ENCODE results near the gene SCGB3A2. TPM values are rescaled to one million over a fixed set of nuclear protein-coding genes. Genes with fewer than 3 reads are reported as not detected.
A peak's percentile ranks its signal among the peaks of the same experiment; 100 is the strongest.

Gene SCGB3A2
- total RNA-seq, 1 experiment from 2014 or later, result not detected

GRCh38 chr5:147880487-147880886 lies 2.0 kb downstream of the SCGB3A2 start:
- Mint-ChIP-seq H3K27ac (ENCODE audit: unreplicated experiment) (no peak overlapping the region), H3K4me1 (ENCODE audit: low read depth, unreplicated experiment) (peaks cover 29% of the 10 kb centered on the region), H3K4me3 (ENCODE audit: low read depth, unreplicated experiment) (no peak overlapping the region), H3K9me3 (ENCODE audit: low read depth, unreplicated experiment) (no peaks in the 10 kb centered on the region), H3K27me3 (ENCODE audit: unreplicated experiment) (no peaks in the 10 kb centered on the region), H3K36me3 (ENCODE audit: insufficient read depth, unreplicated experiment) (no peaks in the 10 kb centered on the region)
- no peak for TF ChIP-seq CTCF (IDR thresholded peaks at IDR 0.05; ENCODE audit: unreplicated experiment)
- intact Hi-C loops (cut with micrococcal nuclease; ENCODE audit: unreplicated experiment), result no loop called here
- BruUV-seq (replicated peaks), result no TSS peak
- CTCF ChIA-PET, result interaction anchor here (1.0 kb wide), 1 partner anchor 23 kb away, joined by 4 read pairs; no protein-coding TSS in a partner anchor
- no peak for DNase-seq

GRCh38 chr5:147882586-147883313 lies 4.2 kb downstream of the SCGB3A2 start:
- intact Hi-C loops (cut with micrococcal nuclease; ENCODE audit: unreplicated experiment), result no loop called here

GRCh38 chr5:147887026-147887627 lies 8.6 kb downstream of the SCGB3A2 start:
- Mint-ChIP-seq H3K27me3 (ENCODE audit: unreplicated experiment) (no peaks in the 10 kb centered on the region), H3K4me3 (ENCODE audit: low read depth, unreplicated experiment) (no peak overlapping the region), H3K27ac (ENCODE audit: unreplicated experiment) (no peak overlapping the region), H3K4me1 (ENCODE audit: low read depth, unreplicated experiment) (peaks cover 22% of the 10 kb centered on the region), H3K9me3 (ENCODE audit: low read depth, unreplicated experiment) (no peaks in the 10 kb centered on the region), H3K36me3 (ENCODE audit: insufficient read depth, unreplicated experiment) (no peaks in the 10 kb centered on the region)
- CTCF ChIA-PET, result interaction anchor here (0.5 to 2.3 kb wide), 12 partner anchors 9 to 259 kb away, joined by 3 to 20 read pairs (median 4); no protein-coding TSS in a partner anchor
- intact Hi-C loops (cut with micrococcal nuclease; ENCODE audit: unreplicated experiment), result loop anchor here (1.0 to 2.0 kb wide), 3 partner anchors 30 to 220 kb away; no protein-coding TSS in a partner anchor
- BruUV-seq (replicated peaks), result no TSS peak
- peak; percentile 63 for TF ChIP-seq CTCF (IDR thresholded peaks at IDR 0.05; ENCODE audit: unreplicated experiment)
- DNase-seq, result peak; percentile 56

More at GRCh38 chr5:147882586-147883313, 4.2 kb downstream of the SCGB3A2 start:
- no peak for DNase-seq
- Mint-ChIP-seq H3K9me3 (ENCODE audit: low read depth, unreplicated experiment) (no peaks in the 10 kb centered on the region), H3K27ac (ENCODE audit: unreplicated experiment) (no peak overlapping the region), H3K36me3 (ENCODE audit: insufficient read depth, unreplicated experiment) (no peaks in the 10 kb centered on the region), H3K4me3 (ENCODE audit: low read depth, unreplicated experiment) (no peak overlapping the region), H3K4me1 (ENCODE audit: low read depth, unreplicated experiment) (peaks cover 11% of the 10 kb centered on the region), H3K27me3 (ENCODE audit: unreplicated experiment) (no peaks in the 10 kb centered on the region)
- TF ChIP-seq CTCF (IDR thresholded peaks at IDR 0.05; ENCODE audit: unreplicated experiment), result no peak
- CTCF ChIA-PET, result interaction anchor here (1.2 to 1.3 kb wide), 3 partner anchors 23 to 52 kb away, joined by 3 to 5 read pairs (median 3); partner anchors contain the start of gene C5orf46
- no TSS peak for BruUV-seq (replicated peaks)

- CTCF ChIA-PET, result interaction anchor here (0.6 to 2.3 kb wide), 3 partner anchors 29 to 260 kb away, joined by 3 to 20 read pairs (median 4); no protein-coding TSS in a partner anchor
Observed at GRCh38 chr5:147887930-147888329, 9.4 kb downstream of the SCGB3A2 start.

More at GRCh38 chr5:147887930-147888329, 9.4 kb downstream of the SCGB3A2 start:
- H3K36me3 Mint-ChIP-seq (ENCODE audit: insufficient read depth, unreplicated experiment), result peaks cover 5% of the 10 kb centered on the region
- no peaks in the 10 kb centered on the region for H3K9me3 Mint-ChIP-seq (ENCODE audit: low read depth, unreplicated experiment)
- no peak for TF ChIP-seq CTCF (IDR thresholded peaks at IDR 0.05; ENCODE audit: unreplicated experiment)
- intact Hi-C loops (cut with micrococcal nuclease; ENCODE audit: unreplicated experiment), result loop anchor here (1.0 to 2.0 kb wide), 3 partner anchors 31 to 219 kb away; no protein-coding TSS in a partner anchor
- no peak for DNase-seq
- no peak overlapping the region for H3K27ac Mint-ChIP-seq (ENCODE audit: unreplicated experiment)
- H3K4me1 Mint-ChIP-seq (ENCODE audit: low read depth, unreplicated experiment), result peaks cover 22% of the 10 kb centered on the region
- no TSS peak for BruUV-seq (replicated peaks)
- no peak overlapping the region for H3K4me3 Mint-ChIP-seq (ENCODE audit: low read depth, unreplicated experiment)
- H3K27me3 Mint-ChIP-seq (ENCODE audit: unreplicated experiment), result no peaks in the 10 kb centered on the region

All from Calu3 (cell line).